OCI-LY7 (cell line): ENCODE data around the gene GRID1.

Source experiments
- EZH2phosphoT487 ChIP-seq: fragments of 200-600 bp; sonication (generic); IDR thresholded peaks from 2 replicates; pipeline ENCODE4 v1.6.1; 2018; ENCODE audit warnings: low read depth, borderline replicate concordance, mild to moderate bottlenecking, mixed run types, antibody characterized with exemption, low read length, moderate library complexity, mixed read lengths
- TF ChIP-seq, protein P1 (sequence below): fragments of 200-600 bp; sonication (generic); conservative IDR thresholded peaks from 2 replicates; pipeline ENCODE4 v1.5.1; 2014; ENCODE audit warnings: mild to moderate bottlenecking, antibody characterized with exemption, low read length, moderate library complexity, mixed read lengths

DNA sequence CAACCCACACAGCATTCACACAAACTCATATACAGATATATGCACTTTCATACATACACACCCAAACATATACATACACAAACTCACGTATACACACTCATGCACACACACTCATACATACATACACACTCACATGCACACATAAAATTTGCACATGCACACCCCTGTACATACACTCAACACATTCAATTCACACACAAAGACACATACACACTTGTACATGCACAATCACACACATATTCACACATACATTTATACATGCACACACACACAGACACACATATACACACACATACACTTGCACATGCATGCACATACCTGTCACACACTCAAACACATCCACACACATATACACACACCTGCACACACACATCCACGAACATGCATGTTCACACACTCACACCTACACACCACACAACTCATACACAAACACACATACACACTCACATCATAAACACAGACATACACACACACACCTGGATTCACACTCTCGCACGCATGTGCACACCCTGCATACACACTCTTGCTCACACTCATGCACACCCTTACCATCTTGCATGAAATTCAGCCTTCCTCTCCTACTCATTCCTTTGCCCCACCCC is 451.2 kb downstream of the GRID1 start:
- TF ChIP-seq, protein P1, sequence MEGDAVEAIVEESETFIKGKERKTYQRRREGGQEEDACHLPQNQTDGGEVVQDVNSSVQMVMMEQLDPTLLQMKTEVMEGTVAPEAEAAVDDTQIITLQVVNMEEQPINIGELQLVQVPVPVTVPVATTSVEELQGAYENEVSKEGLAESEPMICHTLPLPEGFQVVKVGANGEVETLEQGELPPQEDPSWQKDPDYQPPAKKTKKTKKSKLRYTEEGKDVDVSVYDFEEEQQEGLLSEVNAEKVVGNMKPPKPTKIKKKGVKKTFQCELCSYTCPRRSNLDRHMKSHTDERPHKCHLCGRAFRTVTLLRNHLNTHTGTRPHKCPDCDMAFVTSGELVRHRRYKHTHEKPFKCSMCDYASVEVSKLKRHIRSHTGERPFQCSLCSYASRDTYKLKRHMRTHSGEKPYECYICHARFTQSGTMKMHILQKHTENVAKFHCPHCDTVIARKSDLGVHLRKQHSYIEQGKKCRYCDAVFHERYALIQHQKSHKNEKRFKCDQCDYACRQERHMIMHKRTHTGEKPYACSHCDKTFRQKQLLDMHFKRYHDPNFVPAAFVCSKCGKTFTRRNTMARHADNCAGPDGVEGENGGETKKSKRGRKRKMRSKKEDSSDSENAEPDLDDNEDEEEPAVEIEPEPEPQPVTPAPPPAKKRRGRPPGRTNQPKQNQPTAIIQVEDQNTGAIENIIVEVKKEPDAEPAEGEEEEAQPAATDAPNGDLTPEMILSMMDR = no peak
- no peak for TF ChIP-seq EZH2phosphoT487
